ENCODE data around the gene CERS6.

- TF ChIP-seq ZFX (IDR thresholded peaks at IDR 0.05) (no peak), CTCF (conservative IDR thresholded peaks at IDR 0.05) (no peak)
Observed at GRCh38 chr2:168690381-168690885, 234.4 kb downstream of the CERS6 start.
